ENCODE results near the gene CBLB.
"Not testable (repeated sequence)": the region's sequence is repeated elsewhere in the genome, so short reads cannot be mapped to it uniquely, and the experiment has no call there.

CBLB gene

DNA sequence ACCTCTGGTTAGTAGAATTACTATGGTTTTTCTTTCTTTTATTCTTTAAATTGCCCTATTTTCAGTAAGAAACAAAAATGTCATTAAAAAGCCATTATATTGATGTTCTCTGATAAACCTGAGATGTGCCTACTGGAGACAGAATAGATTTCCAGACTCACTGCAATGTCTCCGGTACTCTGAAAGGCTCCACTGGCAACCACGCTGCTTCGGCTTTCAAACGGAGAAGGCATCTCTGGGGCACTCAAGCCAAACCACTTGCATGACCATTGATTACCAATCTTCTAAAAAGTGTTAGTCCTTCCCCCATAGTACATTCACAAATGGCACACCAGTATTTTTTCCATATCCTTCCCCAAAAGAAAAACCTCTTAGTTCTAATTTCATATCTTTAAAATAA lies 82.6 kb downstream of the CBLB start:
- DNase-seq (ENCODE audit: low read depth), result no peak

DNA sequence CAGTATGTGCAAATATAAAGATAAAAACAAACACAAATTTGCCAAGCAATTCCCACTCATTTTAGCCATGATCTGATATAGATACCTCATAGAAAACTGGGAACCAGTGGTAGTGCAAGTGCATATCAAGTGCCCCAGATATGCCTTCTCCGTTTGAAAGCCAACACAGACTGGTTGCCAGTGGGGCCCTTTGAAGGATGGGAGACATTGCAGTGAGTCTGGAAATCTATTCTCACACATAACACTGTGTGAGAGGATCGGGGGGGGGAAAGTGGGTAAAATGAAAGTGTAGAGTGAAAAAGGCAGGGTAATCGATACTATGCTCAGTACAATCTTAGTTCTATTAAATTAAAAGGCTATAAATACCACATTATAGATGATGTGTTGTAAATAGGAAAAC lies 83.0 kb downstream of the CBLB start:
- DNase-seq (ENCODE audit: low read depth), result no peak

DNA sequence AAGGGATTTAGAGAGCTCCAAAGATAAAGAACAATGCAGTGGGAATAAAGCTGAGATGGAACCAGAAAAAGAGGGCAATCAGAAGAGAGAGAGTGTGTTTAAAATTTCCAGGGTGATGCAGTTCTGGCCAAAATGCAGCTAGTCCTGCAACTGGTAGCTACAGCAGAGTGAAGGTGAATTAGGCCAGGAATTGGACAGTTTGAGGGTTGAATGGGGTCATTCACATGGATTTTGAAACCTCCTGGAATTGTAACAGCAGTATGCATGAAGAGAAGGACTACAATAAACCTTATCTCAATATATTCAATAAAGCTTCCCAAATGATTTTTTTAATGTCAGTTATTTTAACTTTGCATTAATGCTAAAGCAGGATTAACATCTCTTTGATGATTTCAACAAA lies 85.2 kb downstream of the CBLB start:
- DNase-seq (ENCODE audit: low read depth), result no peak

DNA sequence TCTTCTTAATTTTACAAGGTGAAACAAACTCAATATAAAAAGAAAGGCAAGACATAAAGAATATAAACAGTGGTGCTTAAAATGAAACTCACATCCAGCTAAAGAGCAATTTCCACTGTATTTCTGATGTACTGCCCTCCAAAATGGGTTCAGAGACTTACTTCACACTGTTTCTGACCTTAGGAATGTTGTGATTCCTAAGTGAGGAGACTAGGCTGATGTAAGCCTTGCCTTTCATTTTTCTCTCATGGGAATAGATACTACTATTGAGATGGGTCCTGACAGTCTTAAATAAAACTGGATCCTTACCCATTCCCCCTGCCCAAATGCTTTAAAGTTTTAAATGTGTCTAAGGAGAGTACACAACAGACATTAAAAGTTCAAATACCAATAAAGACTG lies 86.9 kb downstream of the CBLB start:
- no peak for DNase-seq (ENCODE audit: low read depth)

DNA sequence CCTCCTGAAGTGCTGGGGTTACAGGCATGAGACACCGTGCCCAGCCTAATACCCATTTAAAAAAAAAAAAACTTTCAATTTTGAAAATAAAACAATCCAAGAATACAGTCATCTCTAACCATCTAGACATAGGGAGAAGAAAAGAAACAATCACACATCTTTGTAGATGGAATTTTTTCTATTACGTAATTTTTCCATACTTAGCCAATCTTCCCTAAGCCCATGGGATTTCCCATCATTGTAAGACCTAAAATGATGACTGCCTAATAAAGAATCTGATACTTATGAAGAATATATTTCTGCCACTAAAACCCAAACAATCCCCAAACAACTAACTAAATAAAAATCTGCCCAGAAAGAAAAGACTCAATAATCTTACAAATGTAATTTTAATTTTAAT lies 88.7 kb downstream of the CBLB start:
- no peak for DNase-seq (ENCODE audit: low read depth)

DNA sequence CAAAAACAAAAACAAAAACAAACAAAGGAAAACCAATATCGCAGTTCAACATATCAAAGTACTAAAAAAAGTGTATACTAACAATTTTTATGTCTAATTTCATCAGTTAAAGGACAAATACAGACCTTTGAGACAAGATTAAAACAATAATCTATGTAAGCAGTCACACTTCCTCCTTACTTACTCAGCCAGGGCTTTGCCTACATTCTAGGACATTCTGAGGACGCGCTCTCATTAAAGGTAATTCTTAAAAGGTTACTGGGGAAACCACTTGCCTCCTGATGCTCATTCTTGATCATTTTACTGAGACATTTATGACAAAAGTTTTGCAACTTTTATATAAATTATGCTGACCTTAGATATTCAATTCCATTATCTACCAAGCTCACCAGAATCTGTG lies 93.4 kb downstream of the CBLB start:
- no peak for DNase-seq (ENCODE audit: low read depth)

DNA sequence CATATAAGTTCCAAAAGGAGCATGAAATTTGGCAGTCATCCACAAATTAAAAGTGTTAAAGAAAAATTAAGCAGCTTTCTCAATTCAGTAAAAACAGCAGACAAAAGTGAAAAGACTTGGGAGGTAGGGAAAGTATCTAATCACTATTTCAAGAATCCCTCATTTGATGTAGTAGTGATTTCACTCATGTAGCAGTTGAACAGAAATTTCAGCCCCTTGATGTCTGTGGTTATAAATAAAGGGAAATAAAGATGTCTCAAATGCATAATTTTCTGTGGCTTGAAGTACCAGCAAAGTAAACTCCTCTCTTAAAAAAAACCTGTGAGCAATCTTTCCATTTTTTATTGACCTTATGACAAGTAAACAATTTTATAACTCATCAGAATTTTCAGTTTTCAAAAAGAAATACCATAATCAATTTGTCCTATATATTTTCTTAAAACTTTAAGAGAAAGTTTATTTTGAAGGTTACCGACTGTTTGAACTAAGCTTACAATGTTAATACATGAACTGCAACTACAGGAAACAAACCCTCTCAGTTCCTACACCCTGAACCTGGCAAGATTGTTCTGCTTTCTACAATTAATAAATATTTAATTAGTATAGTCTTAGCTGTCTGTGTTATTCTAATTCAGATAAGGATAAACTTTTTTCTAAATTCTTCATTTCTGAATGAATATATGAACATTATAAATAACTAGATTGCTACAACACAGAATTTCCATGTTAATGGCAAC lies 94.2 kb downstream of the CBLB start:
- DNase-seq (ENCODE audit: low read depth), result no peak

DNA sequence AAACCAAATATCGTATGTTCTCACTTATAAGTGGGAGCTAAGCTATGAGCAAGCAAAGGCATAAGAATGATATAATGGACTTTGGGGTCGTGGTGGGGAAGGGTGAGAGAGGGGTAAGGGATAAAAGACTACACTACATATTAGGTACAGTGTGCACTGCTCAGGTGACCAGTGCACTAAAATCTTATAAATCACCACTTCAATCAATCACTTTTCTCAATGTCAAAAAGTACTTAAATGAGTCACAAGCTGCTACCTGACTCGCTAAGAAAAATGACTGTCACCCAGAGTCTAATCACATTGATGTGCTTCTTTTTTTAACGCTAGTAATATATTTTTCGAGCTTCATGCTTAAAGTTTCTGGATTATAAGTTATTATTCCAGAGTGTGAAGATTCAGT lies 95.5 kb downstream of the CBLB start:
- no peak for DNase-seq (ENCODE audit: low read depth)

DNA sequence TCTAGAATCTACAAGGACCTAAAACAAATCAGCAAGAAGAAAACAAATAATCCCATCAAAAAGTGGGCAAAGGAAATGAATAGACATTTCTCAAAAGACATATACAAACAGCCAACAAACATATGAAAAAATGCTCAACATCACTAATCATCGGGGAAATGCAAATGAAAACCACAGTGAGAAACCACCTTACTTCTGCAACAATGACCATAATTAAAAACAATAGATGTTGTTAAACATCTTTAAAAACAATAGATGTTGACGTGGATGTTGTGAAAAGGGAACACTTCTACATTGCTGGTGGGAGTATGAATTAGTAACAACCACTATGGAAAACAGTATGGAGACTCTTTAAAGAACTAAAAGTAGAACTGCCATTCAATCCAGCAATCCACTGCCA lies 96.2 kb downstream of the CBLB start:
- no peak for DNase-seq (ENCODE audit: low read depth)

DNA sequence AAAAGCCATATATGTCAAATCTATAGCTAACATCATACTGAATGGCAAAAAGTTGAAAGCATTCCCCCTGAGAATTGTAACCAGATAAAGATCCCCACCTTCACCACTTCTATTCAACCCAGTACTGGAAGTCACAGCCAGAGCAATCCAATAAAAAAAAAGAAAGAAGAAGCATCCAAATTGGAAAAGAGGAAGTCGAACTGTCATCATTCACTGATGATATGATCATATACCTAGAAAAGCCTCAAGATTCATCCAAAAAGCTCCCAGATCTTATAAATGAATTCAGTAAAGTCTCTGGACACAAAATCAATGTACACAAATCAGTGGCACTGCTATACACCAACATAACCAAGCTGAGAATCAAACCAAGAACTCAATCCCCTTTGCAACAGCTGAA lies 97.4 kb downstream of the CBLB start:
- DNase-seq (ENCODE audit: low read depth), result no peak

DNA sequence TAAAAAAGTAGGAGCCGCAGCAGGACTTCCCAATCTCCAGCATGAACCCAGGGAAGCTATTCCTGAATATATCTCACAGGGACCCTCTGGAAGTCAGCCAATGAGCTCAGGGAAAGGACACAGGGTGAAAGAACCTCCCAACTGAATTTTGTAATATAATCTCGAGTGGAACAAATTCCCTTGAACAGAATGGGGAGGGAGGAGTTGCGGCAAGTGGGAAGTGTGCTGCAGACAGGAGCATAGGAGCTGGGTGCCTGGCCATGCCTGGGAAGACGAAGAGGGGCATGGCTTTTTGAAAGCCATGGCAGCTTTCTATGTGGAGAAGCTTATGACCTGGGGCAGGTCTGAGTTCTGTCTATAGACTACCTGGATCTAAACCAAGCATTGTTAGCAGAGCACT lies 98.4 kb downstream of the CBLB start:
- DNase-seq (ENCODE audit: low read depth), result no peak

DNA sequence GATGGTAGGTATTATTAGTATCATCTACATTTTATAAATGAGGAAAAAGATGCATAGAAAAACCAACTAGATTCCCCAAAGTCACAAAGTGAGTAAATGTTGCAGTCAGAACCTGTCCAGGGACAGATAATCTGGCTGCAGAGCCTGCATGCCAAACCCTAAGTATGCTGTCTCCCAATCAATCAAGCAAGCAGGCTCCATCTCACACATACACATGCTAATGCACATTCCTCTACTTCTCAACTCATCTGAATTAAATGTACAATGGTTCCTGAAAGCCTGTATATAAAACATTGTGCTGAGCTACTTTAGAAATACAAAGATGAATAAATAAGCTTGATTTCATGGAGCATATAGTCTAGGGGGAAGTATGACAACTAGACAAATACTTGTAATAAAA lies 101.0 kb downstream of the CBLB start:
- no peak for DNase-seq (ENCODE audit: low read depth)

DNA sequence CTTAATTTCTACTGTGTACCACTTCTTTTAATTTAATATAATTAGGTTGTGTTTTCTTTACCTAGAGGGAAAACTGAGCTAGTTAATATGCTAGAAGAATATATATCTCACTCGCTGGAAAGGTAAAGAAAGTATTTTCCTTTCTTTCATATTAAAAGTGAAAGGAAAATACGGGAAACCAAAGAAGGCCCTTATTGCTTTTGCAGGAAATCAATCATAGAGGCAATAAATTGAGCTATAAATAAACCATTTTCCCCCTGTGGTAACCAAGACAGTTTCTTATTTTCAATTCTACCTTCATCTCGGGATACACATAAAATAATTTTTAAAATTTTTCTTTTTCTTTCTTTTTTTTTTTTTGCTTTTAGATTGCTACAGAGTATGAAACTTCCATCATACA lies 101.6 kb downstream of the CBLB start:
- DNase-seq (ENCODE audit: low read depth), result no peak

DNA sequence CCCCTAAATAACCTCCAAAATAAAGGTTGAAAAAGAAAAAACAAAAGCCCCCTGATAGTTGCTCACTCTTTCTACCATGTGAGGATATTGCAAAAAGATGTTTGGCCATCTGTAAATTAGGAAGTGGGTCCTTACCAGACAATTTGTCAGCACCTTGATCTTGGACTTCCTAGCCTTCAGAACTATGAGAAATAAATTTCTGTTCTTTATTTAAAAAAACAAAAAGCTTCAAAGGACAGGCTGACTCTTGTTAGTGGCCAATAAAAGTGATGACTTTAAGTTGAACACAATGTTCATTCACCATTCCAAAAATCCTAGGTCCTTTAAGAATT lies 103.5 kb downstream of the CBLB start:
- DNase-seq (ENCODE audit: low read depth), result no peak

DNA sequence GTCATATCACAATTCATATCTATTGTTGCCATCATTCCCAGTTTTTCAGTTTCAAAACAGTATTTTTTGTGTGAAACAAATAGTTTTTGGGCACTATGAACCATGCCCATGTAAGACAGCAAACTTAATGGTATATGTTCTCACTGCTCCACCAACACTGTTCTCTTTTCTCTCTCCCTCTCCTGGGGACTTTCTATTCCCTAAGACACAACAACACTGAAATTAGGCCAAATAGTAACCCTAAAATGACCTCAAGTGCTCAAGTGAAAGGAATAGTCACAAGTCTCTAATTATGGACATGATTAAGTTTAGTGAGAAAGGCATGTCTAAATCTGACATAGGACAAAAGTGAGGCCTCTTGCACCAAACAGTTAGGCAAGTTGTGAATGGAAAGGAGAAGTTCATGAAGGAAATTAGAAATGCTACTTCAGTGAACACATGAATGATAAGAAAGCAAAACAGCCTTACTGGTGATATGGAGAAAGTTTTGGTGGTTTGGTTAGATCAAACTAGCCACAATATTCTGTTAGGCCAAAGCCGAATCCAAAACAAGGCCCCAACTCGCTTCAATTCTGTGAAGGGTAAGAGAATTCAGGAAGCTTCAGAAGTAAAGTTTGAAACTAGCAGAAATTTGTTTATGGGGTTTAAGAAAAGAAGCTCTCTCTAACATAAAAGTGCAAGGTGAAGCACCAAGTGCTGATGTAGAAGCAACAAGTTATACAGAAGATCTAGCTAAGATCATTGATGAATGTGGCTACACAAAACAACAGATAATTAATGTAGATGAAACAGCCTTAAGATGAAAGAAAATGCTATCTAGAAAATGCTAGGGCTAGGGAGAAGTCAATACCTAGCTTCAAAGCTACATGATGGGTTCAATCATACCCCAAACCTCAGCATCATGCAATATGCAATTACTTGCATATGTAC lies 104.2 kb downstream of the CBLB start:
- no peak for DNase-seq (ENCODE audit: low read depth)

DNA sequence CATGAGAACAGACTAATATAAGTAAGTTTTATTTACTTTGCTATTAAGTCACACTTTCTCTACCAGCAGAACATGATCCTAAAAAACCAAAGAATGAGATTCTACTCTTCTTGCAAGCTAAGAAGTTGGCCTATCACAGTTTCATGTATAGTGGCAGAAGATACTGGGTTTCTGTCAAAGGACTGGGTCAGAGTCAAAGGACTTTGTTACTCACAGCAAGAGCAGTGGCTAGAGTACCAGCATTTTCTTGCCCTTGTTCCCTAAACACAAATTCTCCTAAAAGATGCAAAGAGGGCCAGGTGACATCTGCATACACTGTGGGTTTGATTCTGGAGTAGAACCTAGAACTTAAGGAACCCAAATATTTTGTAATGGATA lies 105.2 kb downstream of the CBLB start:
- DNase-seq (ENCODE audit: low read depth), result no peak

DNA sequence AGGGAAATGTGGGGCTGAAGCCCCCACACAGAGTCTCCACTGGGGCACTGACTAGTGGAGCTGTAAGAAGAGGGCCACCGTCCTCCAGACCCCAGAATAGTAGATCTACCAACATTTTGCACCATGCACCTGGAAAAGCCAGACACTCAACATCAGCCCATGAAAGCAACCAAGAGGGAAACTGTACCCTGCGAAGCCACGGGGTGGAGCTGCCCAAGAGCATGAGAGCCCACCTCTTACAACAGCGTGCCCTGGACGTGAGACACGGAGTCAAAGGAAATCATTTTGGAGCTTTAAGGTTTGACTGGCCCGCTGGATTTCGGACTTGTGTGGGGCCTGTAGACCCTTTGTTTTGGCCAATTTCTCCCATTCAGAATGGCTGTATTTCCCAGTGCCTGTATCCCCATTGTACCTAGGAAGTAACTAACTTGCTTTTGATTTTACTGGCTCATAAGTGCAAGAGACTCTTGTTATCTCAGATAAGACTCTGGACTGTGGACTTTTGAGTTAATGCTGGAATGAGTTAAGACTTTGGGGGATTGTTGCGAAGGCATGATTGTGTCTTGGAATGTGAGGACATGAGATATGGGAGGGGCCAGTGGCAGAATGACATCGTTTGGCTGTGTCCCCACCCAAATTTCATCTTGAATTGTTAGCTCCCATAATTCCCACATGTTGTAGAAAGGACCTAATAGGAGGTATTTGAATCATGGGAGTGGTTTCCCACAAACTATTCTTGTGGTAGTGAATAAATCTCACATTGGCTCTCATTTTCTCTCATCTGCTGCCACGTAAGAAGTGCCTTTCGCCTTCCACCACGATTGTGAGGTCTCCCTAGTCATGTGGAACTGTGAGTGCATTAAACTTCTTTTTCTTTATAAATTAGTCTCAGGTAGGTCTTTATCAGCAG lies 105.8 kb downstream of the CBLB start:
- no peak for DNase-seq (ENCODE audit: low read depth)

DNA sequence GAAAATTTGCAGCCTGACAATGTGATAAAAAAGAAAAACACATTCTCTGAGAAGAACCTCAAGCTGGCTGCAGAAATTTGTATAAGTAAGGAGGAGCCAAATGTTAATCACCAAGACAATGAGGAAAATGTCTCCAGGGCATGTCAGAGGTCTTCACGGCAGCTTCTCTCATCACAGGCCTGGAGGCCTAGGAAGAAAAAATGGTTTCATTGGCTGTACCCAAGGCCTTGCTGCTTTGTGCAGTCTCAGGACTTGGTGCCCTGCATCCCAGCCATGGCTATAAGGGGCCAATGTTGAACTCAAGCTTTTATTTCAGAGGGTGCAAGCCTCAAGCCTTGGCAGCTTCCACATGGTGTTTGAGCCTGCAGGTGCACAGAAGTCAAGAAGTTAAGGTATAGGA lies 106.6 kb downstream of the CBLB start:
- DNase-seq (ENCODE audit: low read depth), result not testable (repeated sequence)

DNA sequence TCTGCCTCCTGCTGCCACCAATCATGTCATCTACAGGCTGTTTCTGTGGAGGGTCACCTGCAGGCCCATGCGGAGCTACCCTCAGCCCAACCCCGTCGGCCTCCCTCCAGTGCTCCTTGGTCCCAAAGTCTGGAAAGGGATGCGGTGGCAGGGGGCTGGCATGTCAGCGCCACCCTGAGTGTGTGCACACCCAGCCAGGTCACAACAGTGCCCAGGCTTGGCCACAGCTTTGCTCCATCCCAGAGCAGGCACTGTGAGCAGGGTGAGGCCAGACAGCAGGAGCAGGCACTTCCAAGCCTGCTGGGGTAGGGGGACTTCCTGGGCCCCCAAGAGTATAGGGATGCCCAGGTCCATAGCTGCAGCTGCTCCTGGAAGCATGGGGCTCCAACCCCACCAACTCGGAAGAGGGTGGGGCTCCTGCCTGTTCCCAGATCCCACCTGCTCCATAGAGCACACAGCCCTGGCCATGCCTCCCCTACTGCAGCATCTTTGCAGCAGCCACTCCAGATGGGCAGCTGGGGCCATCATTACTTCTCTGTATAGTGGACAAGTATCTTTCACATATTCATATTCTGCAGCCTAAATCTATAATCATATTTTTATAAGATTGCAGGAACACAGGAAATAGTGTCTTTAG lies 109.3 kb downstream of the CBLB start:
- no peak for DNase-seq (ENCODE audit: low read depth)

DNA sequence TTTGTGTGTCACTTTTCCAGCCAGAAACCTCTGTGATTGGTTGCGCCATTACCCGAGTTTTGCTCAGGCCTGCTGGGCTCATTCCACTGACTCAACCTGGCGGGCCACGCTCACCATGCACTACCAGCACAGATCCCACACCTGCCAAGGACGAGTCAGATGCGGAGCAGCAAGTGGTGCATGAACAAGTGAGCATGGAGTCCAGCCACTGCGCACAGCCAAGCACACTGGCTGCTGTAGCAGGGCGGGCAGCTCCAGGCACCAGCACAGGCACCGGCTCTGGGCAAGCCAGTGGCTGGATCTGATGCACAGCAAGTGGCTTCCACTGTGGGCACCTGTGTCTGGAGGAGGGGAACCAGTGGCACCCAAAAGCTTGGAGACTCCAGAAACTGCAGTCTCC lies 110.4 kb downstream of the CBLB start:
- DNase-seq (ENCODE audit: low read depth), result no peak

DNA sequence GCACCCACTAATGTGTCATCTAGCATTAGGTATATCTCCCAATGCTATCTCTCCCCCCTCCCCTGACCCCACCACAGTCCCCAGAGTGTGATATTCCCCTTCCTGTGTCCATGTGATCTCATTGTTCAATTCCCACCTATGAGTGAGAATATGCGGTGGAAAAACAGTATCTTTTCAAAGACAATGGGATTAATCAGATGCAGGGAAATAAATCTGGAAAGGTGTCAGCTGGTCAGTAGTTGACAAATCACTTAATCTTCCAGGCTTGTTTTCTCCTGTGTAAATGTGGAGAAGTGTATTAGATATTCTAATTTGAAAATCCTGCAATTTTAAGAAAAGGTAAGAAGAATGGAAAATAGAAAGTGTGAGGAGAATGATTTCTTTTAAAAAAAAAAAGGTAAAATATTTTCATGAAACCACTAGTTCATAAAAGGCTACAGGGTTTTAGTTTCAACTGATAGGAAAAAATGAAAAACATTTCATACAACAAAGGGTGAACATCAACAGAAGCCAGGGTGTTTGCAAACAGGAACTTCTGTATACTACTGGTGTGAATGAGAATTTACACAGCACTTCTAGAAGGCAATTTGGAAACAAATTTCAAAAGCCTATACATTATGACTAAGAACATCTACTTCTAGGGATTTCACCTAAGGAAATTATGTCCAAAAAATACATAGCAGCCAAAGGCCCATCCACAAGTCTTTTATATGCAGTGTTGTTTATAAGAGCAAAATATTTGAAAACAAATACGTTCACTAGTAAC lies 113.5 kb downstream of the CBLB start:
- no peak for DNase-seq (ENCODE audit: low read depth)

Data from stimulated activated CD8-positive, alpha-beta memory T cell treated with anti-CD3 and anti-CD28 coated beads, Interleukin-4, amount 100 ng/mL, for 24 hours (primary cell).